Measurements from ENCODE around the gene SMYD5. TPM values are rescaled to one million over a fixed set of nuclear protein-coding genes. Genes with fewer than 3 reads are reported as not detected.

SMYD5 gene
- total and polyA plus RNA-seq, 2 donors (not counting 1 experiment from before 2014, with no cell fraction given) = 31.9 to 41.0 TPM

Other genes starting within 250 kb of the SMYD5 start
- 16.9 and 17.8 TPM in 2 replicates for gene SFXN5, start 142.5 kb upstream of the SMYD5 start, total RNA-seq
- gene SFXN5, start 142.5 kb upstream of the SMYD5 start, polyA plus RNA-seq = 6.9 and 8.0 TPM in 2 replicates
- 4.6 and 5.1 TPM in 2 replicates for gene RAB11FIP5, start 101.3 kb upstream of the SMYD5 start, total RNA-seq
- gene RAB11FIP5, start 101.3 kb upstream of the SMYD5 start, polyA plus RNA-seq = 1.7 and 1.8 TPM in 2 replicates
- gene NOTO, start 11.7 kb upstream of the SMYD5 start, total RNA-seq = not detected in 2 replicates
- not detected in 2 replicates for gene NOTO, start 11.7 kb upstream of the SMYD5 start, polyA plus RNA-seq
- 2.3 and 4.2 TPM in 2 replicates for gene PRADC1, start 19.0 kb downstream of the SMYD5 start, total RNA-seq
- gene PRADC1, start 19.0 kb downstream of the SMYD5 start, polyA plus RNA-seq = 3.3 and 4.6 TPM in 2 replicates
- 160 and 164 TPM in 2 replicates for gene CCT7, start 20.1 kb downstream of the SMYD5 start, total RNA-seq
- gene CCT7, start 20.1 kb downstream of the SMYD5 start, polyA plus RNA-seq = 80.3 and 94.4 TPM in 2 replicates
- gene FBXO41, start 70.2 kb downstream of the SMYD5 start, total RNA-seq = 23.7 and 25.2 TPM in 2 replicates
- 21.8 and 29.6 TPM in 2 replicates for gene FBXO41, start 70.2 kb downstream of the SMYD5 start, polyA plus RNA-seq
- gene EGR4, start 79.3 kb downstream of the SMYD5 start, total RNA-seq = 0.30 and 0.41 TPM in 2 replicates
- gene EGR4, start 79.3 kb downstream of the SMYD5 start, polyA plus RNA-seq = 2.6 and 2.7 TPM in 2 replicates
- 32.1 and 33.1 TPM in 2 replicates for gene ALMS1, start 171.6 kb downstream of the SMYD5 start, total RNA-seq
- 4.6 and 4.8 TPM in 2 replicates for gene ALMS1, start 171.6 kb downstream of the SMYD5 start, polyA plus RNA-seq

Data from B cell (primary cell).